Measurements from ENCODE around the gene PSAPL1. TPM values are rescaled to one million over a fixed set of nuclear protein-coding genes. Genes with fewer than 3 reads are reported as not detected.

PSAPL1 gene
- total RNA-seq, 1 donor from 2014 or later = not detected

GRCh38 chr4:7430368-7430964 is 4.3 kb downstream of the PSAPL1 start:
- H3K4me3 Mint-ChIP-seq = no peak overlapping the region
- no peak overlapping the region for H3K27ac Mint-ChIP-seq
- no peak for DNase-seq

GRCh38 chr4:7429601-7430078 is 5.1 kb downstream of the PSAPL1 start:
- DNase-seq = no peak
- no peak overlapping the region for H3K4me3 Mint-ChIP-seq
- no peak for ATAC-seq (ENCODE audit: low read depth)

More at GRCh38 chr4:7430368-7430964, 4.3 kb downstream of the PSAPL1 start:
- TF ChIP-seq, protein P1, sequence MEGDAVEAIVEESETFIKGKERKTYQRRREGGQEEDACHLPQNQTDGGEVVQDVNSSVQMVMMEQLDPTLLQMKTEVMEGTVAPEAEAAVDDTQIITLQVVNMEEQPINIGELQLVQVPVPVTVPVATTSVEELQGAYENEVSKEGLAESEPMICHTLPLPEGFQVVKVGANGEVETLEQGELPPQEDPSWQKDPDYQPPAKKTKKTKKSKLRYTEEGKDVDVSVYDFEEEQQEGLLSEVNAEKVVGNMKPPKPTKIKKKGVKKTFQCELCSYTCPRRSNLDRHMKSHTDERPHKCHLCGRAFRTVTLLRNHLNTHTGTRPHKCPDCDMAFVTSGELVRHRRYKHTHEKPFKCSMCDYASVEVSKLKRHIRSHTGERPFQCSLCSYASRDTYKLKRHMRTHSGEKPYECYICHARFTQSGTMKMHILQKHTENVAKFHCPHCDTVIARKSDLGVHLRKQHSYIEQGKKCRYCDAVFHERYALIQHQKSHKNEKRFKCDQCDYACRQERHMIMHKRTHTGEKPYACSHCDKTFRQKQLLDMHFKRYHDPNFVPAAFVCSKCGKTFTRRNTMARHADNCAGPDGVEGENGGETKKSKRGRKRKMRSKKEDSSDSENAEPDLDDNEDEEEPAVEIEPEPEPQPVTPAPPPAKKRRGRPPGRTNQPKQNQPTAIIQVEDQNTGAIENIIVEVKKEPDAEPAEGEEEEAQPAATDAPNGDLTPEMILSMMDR (IDR thresholded peaks at IDR 0.05) = no peak
- H3K27me3 Mint-ChIP-seq = no peaks in the 10 kb centered on the region
- H3K9me3 Mint-ChIP-seq = no peaks in the 10 kb centered on the region
- no peaks in the 10 kb centered on the region for H3K4me1 Mint-ChIP-seq
- no peak for ATAC-seq (ENCODE audit: low read depth)
- intact Hi-C loops (cut with micrococcal nuclease) = no loop called here
- CTCF ChIA-PET = no interaction called here
- H3K36me3 Mint-ChIP-seq (ENCODE audit: low read depth) = no peaks in the 10 kb centered on the region
- POLR2A ChIA-PET = no interaction called here

GRCh38 chr4:7429069-7429416 is 5.7 kb downstream of the PSAPL1 start:
- Mint-ChIP-seq H3K36me3 (ENCODE audit: low read depth) (no peaks in the 10 kb centered on the region), H3K4me3 (no peak overlapping the region), H3K27me3 (no peaks in the 10 kb centered on the region), H3K27ac (no peak overlapping the region), H3K4me1 (no peaks in the 10 kb centered on the region), H3K9me3 (no peaks in the 10 kb centered on the region)
- DNase-seq = no peak
- ATAC-seq (ENCODE audit: low read depth) = no peak
- POLR2A ChIA-PET = no interaction called here
- TF ChIP-seq, protein P1 (IDR thresholded peaks at IDR 0.05) = no peak
- CTCF ChIA-PET = no interaction called here
- intact Hi-C loops (cut with micrococcal nuclease) = no loop called here

More at GRCh38 chr4:7429601-7430078, 5.1 kb downstream of the PSAPL1 start:
- intact Hi-C loops (cut with micrococcal nuclease) = no loop called here
- H3K36me3 Mint-ChIP-seq (ENCODE audit: low read depth) = no peaks in the 10 kb centered on the region
- POLR2A ChIA-PET = no interaction called here
- CTCF ChIA-PET = no interaction called here
- H3K27ac Mint-ChIP-seq = no peak overlapping the region
- TF ChIP-seq, protein P1 (IDR thresholded peaks at IDR 0.05) = no peak
- no peaks in the 10 kb centered on the region for H3K9me3 Mint-ChIP-seq
- H3K4me1 Mint-ChIP-seq = no peaks in the 10 kb centered on the region
- no peaks in the 10 kb centered on the region for H3K27me3 Mint-ChIP-seq

DNA sequence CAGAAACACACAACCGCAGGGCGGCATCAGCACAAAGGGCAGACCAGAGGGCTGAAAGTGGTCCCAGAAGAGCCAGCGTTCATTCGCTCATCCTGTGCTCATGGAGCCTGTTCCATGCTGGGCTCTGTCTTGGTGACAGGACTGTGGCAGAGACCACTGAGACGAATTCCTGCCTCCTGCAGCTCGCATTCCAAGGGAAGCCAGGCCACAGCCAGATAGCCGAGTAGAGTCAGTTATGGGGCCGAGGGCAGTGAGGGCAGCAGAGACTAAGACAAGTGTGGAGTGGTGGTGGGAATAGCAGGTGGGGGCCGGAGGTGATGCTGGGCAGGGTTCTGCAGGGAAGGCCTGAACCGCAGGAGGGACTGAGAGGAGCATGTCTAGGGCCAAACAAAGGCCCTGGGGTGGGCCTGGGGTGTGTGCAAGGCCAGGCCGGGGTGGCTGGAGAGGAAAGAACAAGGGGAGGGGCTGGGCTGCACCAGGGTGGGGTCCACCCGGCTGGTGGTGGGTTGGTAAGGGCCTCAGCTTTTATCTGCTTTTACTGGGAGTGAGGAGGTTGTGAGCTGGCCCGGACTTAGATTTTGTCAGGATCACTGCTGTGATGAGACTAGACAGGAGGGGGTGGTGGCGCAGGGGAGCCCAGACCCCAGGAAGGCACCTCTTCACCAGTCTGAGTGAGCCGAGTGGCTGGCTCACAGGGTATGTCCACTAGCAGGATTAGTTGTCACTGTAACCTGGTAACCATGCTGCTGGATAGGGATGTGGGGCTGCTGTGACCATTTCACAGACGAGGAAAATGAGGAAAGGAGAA is 6.3 kb downstream of the PSAPL1 start:
- H3K36me3 Mint-ChIP-seq (ENCODE audit: low read depth) = no peaks in the 10 kb centered on the region
- H3K4me1 Mint-ChIP-seq = no peaks in the 10 kb centered on the region
- POLR2A ChIA-PET = no interaction called here
- DNase-seq (no peak), ATAC-seq (ENCODE audit: low read depth) (no peak)
- CTCF ChIA-PET = no interaction called here
- H3K27ac Mint-ChIP-seq = no peak overlapping the region
- no peaks in the 10 kb centered on the region for H3K9me3 Mint-ChIP-seq
- H3K27me3 Mint-ChIP-seq = no peaks in the 10 kb centered on the region
- intact Hi-C loops (cut with micrococcal nuclease) = no loop called here
- TF ChIP-seq, protein P1 (IDR thresholded peaks at IDR 0.05) = no peak
- H3K4me3 Mint-ChIP-seq = no peak overlapping the region

DNA sequence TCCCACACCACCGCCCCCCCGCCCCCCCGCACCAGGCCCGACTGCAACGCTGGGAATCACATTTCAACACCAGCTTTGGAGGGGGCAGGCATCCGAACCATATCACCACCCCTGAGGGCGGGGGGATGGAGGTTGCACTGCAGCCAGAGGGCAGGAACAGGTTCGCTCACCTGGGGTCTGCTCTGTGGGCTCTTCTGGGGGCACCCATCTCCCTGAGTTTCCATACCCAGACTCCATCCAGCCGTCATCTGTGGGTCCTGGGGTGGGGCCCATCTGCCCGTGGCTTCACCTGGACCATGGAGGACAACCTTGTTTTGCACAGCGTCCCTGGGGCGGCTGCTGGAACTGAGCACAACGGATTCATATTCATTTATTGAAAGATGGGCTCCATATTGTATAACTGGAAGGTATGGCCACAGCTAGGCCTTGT is 6.9 kb downstream of the PSAPL1 start:
- POLR2A ChIA-PET = no interaction called here
- no peaks in the 10 kb centered on the region for H3K27me3 Mint-ChIP-seq
- TF ChIP-seq, protein P1 (IDR thresholded peaks at IDR 0.05) = no peak
- no peak overlapping the region for H3K4me3 Mint-ChIP-seq
- ATAC-seq (ENCODE audit: low read depth) = no peak
- no peak for DNase-seq
- intact Hi-C loops (cut with micrococcal nuclease) = no loop called here
- no peak overlapping the region for H3K27ac Mint-ChIP-seq
- no peaks in the 10 kb centered on the region for H3K36me3 Mint-ChIP-seq (ENCODE audit: low read depth)
- CTCF ChIA-PET = no interaction called here
- no peaks in the 10 kb centered on the region for H3K9me3 Mint-ChIP-seq
- H3K4me1 Mint-ChIP-seq = no peaks in the 10 kb centered on the region
